HEK293 (cell line): Measurements from ENCODE around the gene POSTN.
"Not testable (repeated sequence)": the region's sequence is repeated elsewhere in the genome, so short reads cannot be mapped to it uniquely, and the experiment has no call there.

Experiments used
- CTCF ChIA-PET: fragments of 350-600 bp; formaldehyde crosslinking; extraction: SDS; loops from one replicate; lab custom pipeline; 2021; ENCODE audit warnings: antibody characterized with exemption; lab: Yijun Ruan, JAX
- POLR2A ChIA-PET: fragments of 300-600 bp; formaldehyde crosslinking; extraction: SDS; loops from one replicate; lab custom pipeline; 2020; ENCODE audit warnings: antibody characterized with exemption, inconsistent platforms; lab: Yijun Ruan, JAX
- H3K27ac ChIP-seq: fragments of 200-500 bp; sonication (Bioruptor generic); 2 replicates; pipeline ENCODE4 v1.5.1; 2014; ENCODE audit warnings: low read depth, low read length, control low read depth, inconsistent platforms; ENCODE audit errors: extremely low read depth
- H3K36me3 ChIP-seq, 2 experiments: fragments of 200-500 bp in 1 of 2; sonication (Bioruptor generic) in 1 of 2; 1 replicate in 1 of 2; 2 replicates in 1 of 2; pipeline ENCODE4 v1.5.1; 2014 to 2017; ENCODE audit warnings: inconsistent platforms in 2 of 2, low read length in 2 of 2; ENCODE audit not compliant: control insufficient read depth in 2 of 2, insufficient read depth in 1 of 2
- H3K4me1 ChIP-seq: fragments of 200-500 bp; sonication (Bioruptor generic); 2 replicates; pipeline ENCODE4 v1.5.1; 2014; ENCODE audit warnings: mild to moderate bottlenecking, low read length, inconsistent platforms; ENCODE audit not compliant: control insufficient read depth, insufficient read depth
- H3K4me3 ChIP-seq: 2 replicates; pipeline ENCODE4 v1.5.1; 2011; ENCODE audit warnings: low read depth, mild to moderate bottlenecking, control low read depth, low read length, moderate library complexity
- H3K9me3 ChIP-seq: fragments of 200-500 bp; sonication (Bioruptor generic); 2 replicates; pipeline ENCODE4 v1.5.1; 2014; ENCODE audit warnings: low read depth, low read length, inconsistent platforms; ENCODE audit not compliant: control insufficient read depth, insufficient read depth
- EGR2 ChIP-seq: fragments of 450-650 bp; formaldehyde crosslinking; IDR thresholded peaks from 2 replicates; pipeline ENCODE4 v1.5.1; 2016; ENCODE audit warnings: low read depth, missing biosample characterization, missing genetic modification characterization
- HOXA7 ChIP-seq: sonication (generic); formaldehyde crosslinking; IDR thresholded peaks from 2 replicates; pipeline ENCODE4 v1.8.1; 2022; ENCODE audit warnings: missing genetic modification reagents, borderline replicate concordance
- RBAK ChIP-seq: fragments of 450-650 bp; formaldehyde crosslinking; IDR thresholded peaks from 2 replicates; pipeline ENCODE4 v1.5.1; 2016; ENCODE audit warnings: missing biosample characterization, missing genetic modification characterization
- SP3 ChIP-seq: fragments of 450-650 bp; formaldehyde crosslinking; IDR thresholded peaks from 2 replicates; pipeline ENCODE4 v1.5.1; 2016; ENCODE audit warnings: missing biosample characterization, missing genetic modification characterization
- ZBTB7A ChIP-seq: fragments of 450-650 bp; formaldehyde crosslinking; IDR thresholded peaks from 2 replicates; pipeline ENCODE4 v1.5.1; 2016; ENCODE audit warnings: low read depth, missing biosample characterization, missing genetic modification characterization
- ZFP41 ChIP-seq: fragments of 450-650 bp; formaldehyde crosslinking; IDR thresholded peaks from 2 replicates; pipeline ENCODE4 v1.5.1; 2016; ENCODE audit warnings: missing biosample characterization, missing genetic modification characterization, borderline replicate concordance
- ZIC2 ChIP-seq: fragments of 450-650 bp; formaldehyde crosslinking; IDR thresholded peaks from 2 replicates; pipeline ENCODE4 v1.5.1; 2016; ENCODE audit warnings: missing biosample characterization, missing genetic modification characterization
- ZNF10 ChIP-seq: fragments of 450-650 bp; formaldehyde crosslinking; IDR thresholded peaks from 2 replicates; pipeline ENCODE4 v1.5.1; 2017; ENCODE audit warnings: missing biosample characterization, missing genetic modification characterization
- ZNF112 ChIP-seq: fragments of 450-650 bp; formaldehyde crosslinking; IDR thresholded peaks from 2 replicates; pipeline ENCODE4 v1.5.0; 2017; ENCODE audit warnings: missing biosample characterization, missing genetic modification characterization
- ZNF138 ChIP-seq: fragments of 450-650 bp; formaldehyde crosslinking; IDR thresholded peaks from 2 replicates; pipeline ENCODE4 v1.5.1; 2016; ENCODE audit warnings: missing biosample characterization, missing genetic modification characterization, borderline replicate concordance
- ZNF169 ChIP-seq: fragments of 450-650 bp; formaldehyde crosslinking; IDR thresholded peaks from 2 replicates; pipeline ENCODE4 v1.5.1; 2016; ENCODE audit warnings: missing biosample characterization, missing genetic modification characterization
- ZNF184 ChIP-seq: fragments of 450-650 bp; IDR thresholded peaks from 2 replicates; pipeline ENCODE4 v1.5.1; 2018; ENCODE audit warnings: missing biosample characterization, mild to moderate bottlenecking, missing genetic modification characterization
- ZNF19 ChIP-seq: fragments of 450-650 bp; formaldehyde crosslinking; IDR thresholded peaks from 2 replicates; pipeline ENCODE4; 2016; ENCODE audit warnings: missing biosample characterization, missing genetic modification characterization, low read depth
- ZNF223 ChIP-seq: fragments of 450-650 bp; formaldehyde crosslinking; IDR thresholded peaks from 2 replicates; pipeline ENCODE4 v1.5.1; 2016; ENCODE audit warnings: missing biosample characterization, missing genetic modification characterization
- ZNF248 ChIP-seq: fragments of 450-650 bp; formaldehyde crosslinking; IDR thresholded peaks from 2 replicates; pipeline ENCODE4 v1.5.1; 2017; ENCODE audit warnings: missing biosample characterization, missing genetic modification characterization
- ZNF266 ChIP-seq: fragments of 450-650 bp; formaldehyde crosslinking; IDR thresholded peaks from 2 replicates; pipeline ENCODE4 v1.5.1; 2016; ENCODE audit warnings: missing biosample characterization, missing genetic modification characterization, low read depth
- ZNF404 ChIP-seq: fragments of 450-650 bp; formaldehyde crosslinking; IDR thresholded peaks from 2 replicates; pipeline ENCODE4 v1.5.1; 2017; ENCODE audit warnings: missing biosample characterization, missing genetic modification characterization
- ZNF488 ChIP-seq: fragments of 450-650 bp; formaldehyde crosslinking; IDR thresholded peaks from 2 replicates; pipeline ENCODE4 v1.5.1; 2016; ENCODE audit warnings: missing biosample characterization, missing genetic modification characterization
- ZNF626 ChIP-seq: fragments of 450-650 bp; sonication (Bioruptor Pico); formaldehyde crosslinking; IDR thresholded peaks from 2 replicates; pipeline ENCODE4 v1.5.1; 2018; ENCODE audit warnings: missing biosample characterization, missing genetic modification characterization, inconsistent platforms
- ZNF704 ChIP-seq: fragments of 450-650 bp; formaldehyde crosslinking; IDR thresholded peaks from 2 replicates; pipeline ENCODE4 v1.5.1; 2016; ENCODE audit warnings: missing biosample characterization, missing genetic modification characterization
- ZNF777 ChIP-seq: fragments of 450-650 bp; formaldehyde crosslinking; IDR thresholded peaks from 2 replicates; pipeline ENCODE4 v1.5.1; 2017; ENCODE audit warnings: missing biosample characterization, missing genetic modification characterization, borderline replicate concordance
- ZNF792 ChIP-seq: fragments of 450-650 bp; formaldehyde crosslinking; IDR thresholded peaks from 2 replicates; pipeline ENCODE4 v1.5.1; 2016; ENCODE audit warnings: missing biosample characterization, missing genetic modification characterization
- ZXDB ChIP-seq: fragments of 450-650 bp; formaldehyde crosslinking; IDR thresholded peaks from 2 replicates; pipeline ENCODE4 v1.5.1; 2016; ENCODE audit warnings: missing biosample characterization, missing genetic modification characterization
- TF ChIP-seq, protein P1 (sequence below): fragments of 450-650 bp; formaldehyde crosslinking; IDR thresholded peaks from 2 replicates; pipeline ENCODE4 v1.5.1; 2017; ENCODE audit warnings: missing biosample characterization, mild to moderate bottlenecking, missing genetic modification characterization, moderate library complexity
- TF ChIP-seq, protein P2 (sequence below): IDR thresholded peaks from 2 replicates; pipeline ENCODE4 v1.6.1; 2011; ENCODE audit warnings: mild to moderate bottlenecking, low read depth, low read length, borderline replicate concordance
- TF ChIP-seq, protein P3 (sequence below): fragments of 450-650 bp; formaldehyde crosslinking; IDR thresholded peaks from 2 replicates; pipeline ENCODE4 v1.5.1; 2016; ENCODE audit warnings: missing biosample characterization, missing genetic modification characterization, low read depth
- TF ChIP-seq, protein P4 (sequence below): sonication (generic); formaldehyde crosslinking; IDR thresholded peaks from 2 replicates; pipeline ENCODE4 v1.8.1; 2022; ENCODE audit warnings: mild to moderate bottlenecking, moderate library complexity, missing genetic modification reagents

The POSTN gene

GRCh38 chr13:37594550-37594949 lies 4.0 kb downstream of the POSTN start:
- Histone ChIP-seq H3K27ac (no peak overlapping the region), H3K36me3 (no peaks in the 10 kb centered on the region), H3K4me1 (no peaks in the 10 kb centered on the region; the same call in 1 of the 2 replicates), H3K4me3 (no peak overlapping the region), H3K9me3 (no peaks in the 10 kb centered on the region)
- TF ChIP-seq HOXA7 (CRISPR knock-in tag) (no peak), ZNF404 (tag by site-specific recombination) (no peak), SP3 (tag by site-specific recombination) (no peak), ZNF704 (no peak), ZNF223 (tag by site-specific recombination) (no peak), ZBTB7A (no peak), ZNF792 (tag by site-specific recombination) (no peak), ZNF112 (no peak), ZNF138 (tag by site-specific recombination) (no peak), ZNF19 (tag by site-specific recombination) (no peak), ZNF488 (no peak), ZNF248 (tag by site-specific recombination) (no peak), ZNF10 (tag by site-specific recombination) (no peak), EGR2 (tag by site-specific recombination) (no peak), RBAK (tag by site-specific recombination) (no peak)
- TF ChIP-seq, protein P1, sequence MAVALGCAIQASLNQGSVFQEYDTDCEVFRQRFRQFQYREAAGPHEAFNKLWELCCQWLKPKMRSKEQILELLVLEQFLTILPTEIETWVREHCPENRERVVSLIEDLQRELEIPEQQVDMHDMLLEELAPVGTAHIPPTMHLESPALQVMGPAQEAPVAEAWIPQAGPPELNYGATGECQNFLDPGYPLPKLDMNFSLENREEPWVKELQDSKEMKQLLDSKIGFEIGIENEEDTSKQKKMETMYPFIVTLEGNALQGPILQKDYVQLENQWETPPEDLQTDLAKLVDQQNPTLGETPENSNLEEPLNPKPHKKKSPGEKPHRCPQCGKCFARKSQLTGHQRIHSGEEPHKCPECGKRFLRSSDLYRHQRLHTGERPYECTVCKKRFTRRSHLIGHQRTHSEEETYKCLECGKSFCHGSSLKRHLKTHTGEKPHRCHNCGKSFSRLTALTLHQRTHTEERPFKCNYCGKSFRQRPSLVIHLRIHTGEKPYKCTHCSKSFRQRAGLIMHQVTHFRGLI (tag by site-specific recombination): no peak
- TF ChIP-seq, protein P2, sequence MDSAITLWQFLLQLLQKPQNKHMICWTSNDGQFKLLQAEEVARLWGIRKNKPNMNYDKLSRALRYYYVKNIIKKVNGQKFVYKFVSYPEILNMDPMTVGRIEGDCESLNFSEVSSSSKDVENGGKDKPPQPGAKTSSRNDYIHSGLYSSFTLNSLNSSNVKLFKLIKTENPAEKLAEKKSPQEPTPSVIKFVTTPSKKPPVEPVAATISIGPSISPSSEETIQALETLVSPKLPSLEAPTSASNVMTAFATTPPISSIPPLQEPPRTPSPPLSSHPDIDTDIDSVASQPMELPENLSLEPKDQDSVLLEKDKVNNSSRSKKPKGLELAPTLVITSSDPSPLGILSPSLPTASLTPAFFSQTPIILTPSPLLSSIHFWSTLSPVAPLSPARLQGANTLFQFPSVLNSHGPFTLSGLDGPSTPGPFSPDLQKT: no peak
- ChIA-PET POLR2A (interaction anchor here (0.7 kb wide), 1 partner anchor 919 kb away, joined by 5 read pairs; no protein-coding TSS in a partner anchor), CTCF (interaction anchor here (0.6 to 1.2 kb wide), 2 partner anchors 7 to 17 kb away, joined by 3 read pairs; no protein-coding TSS in a partner anchor)

DNA sequence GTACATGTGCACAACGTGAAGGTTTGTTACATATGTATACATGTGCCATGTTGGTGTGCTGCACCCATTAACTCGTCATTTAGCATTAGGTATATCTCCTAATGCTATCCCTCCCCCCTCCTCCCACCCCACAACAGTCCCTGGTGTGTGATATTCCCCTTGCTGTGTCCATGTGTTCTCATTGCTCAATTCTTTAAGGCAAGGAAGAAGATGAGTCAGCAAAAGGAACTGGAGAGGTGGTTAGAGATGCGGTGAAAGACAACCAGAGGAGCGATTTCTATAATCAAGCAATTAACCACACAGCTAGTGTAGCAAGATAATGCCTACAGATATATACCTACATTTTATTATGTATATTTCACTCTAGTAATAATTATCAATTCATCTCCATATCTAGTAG lies 9.2 kb downstream of the POSTN start:
- H3K36me3 ChIP-seq, POLR2A ChIA-PET, H3K4me1 ChIP-seq, H3K9me3 ChIP-seq, H3K27ac ChIP-seq, H3K4me3 ChIP-seq: not testable (repeated sequence)
- CTCF ChIA-PET: interaction anchor here (0.6 kb wide), 1 partner anchor 432 kb away, joined by 3 read pairs; no protein-coding TSS in a partner anchor

DNA sequence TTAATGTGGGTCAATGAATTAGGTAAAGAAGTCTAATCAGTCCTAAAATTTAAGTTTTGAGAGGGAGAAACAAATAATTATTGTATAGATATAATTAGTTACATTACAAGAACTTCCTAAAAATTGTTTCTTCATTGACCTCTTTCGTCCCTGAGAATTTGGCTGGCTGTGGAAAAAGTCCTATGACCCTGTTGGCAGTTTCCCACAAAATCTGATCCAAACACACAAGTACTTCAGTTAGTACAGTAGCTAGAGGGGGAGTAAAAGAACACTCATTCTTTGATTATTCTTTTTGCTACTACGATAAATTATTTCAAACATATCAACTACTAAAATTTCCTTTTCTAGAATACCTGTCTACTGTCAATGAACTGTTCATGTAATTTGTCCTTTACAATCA lies 11.3 kb downstream of the POSTN start:
- no peaks in the 10 kb centered on the region for H3K4me1 ChIP-seq
- no peak overlapping the region for H3K27ac ChIP-seq
- H3K4me3 ChIP-seq: no peak overlapping the region
- ChIA-PET CTCF (no interaction called here), POLR2A (no interaction called here)
- no peaks in the 10 kb centered on the region for H3K9me3 ChIP-seq
- no peaks in the 10 kb centered on the region for H3K36me3 ChIP-seq
- TF ChIP-seq ZNF184 (tag by site-specific recombination) (no peak), ZXDB (no peak), ZNF777 (tag by site-specific recombination) (no peak), ZNF169 (tag by site-specific recombination) (no peak), ZIC2 (tag by site-specific recombination) (no peak), ZNF19 (tag by site-specific recombination) (no peak), ZBTB7A (no peak), ZNF266 (tag by site-specific recombination) (no peak), ZFP41 (no peak), ZNF626 (no peak)
- TF ChIP-seq, protein P3, sequence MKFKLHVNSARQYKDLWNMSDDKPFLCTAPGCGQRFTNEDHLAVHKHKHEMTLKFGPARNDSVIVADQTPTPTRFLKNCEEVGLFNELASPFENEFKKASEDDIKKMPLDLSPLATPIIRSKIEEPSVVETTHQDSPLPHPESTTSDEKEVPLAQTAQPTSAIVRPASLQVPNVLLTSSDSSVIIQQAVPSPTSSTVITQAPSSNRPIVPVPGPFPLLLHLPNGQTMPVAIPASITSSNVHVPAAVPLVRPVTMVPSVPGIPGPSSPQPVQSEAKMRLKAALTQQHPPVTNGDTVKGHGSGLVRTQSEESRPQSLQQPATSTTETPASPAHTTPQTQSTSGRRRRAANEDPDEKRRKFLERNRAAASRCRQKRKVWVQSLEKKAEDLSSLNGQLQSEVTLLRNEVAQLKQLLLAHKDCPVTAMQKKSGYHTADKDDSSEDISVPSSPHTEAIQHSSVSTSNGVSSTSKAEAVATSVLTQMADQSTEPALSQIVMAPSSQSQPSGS (tag by site-specific recombination): no peak
- TF ChIP-seq, protein P4, sequence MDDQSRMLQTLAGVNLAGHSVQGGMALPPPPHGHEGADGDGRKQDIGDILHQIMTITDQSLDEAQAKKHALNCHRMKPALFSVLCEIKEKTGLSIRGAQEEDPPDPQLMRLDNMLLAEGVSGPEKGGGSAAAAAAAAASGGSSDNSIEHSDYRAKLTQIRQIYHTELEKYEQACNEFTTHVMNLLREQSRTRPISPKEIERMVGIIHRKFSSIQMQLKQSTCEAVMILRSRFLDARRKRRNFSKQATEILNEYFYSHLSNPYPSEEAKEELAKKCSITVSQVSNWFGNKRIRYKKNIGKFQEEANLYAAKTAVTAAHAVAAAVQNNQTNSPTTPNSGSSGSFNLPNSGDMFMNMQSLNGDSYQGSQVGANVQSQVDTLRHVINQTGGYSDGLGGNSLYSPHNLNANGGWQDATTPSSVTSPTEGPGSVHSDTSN (CRISPR knock-in tag): no peak
